ENCODE measurements around the gene TRAPPC13.

- no peak for TF ChIP-seq CTCF (IDR thresholded peaks at IDR 0.05 in 4 of 5, conservative IDR thresholded peaks at IDR 0.05 in 1 of 5)
- TF ChIP-seq POLR2A (IDR thresholded peaks at IDR 0.05), result no peak
Observed at GRCh38 chr5:65672796-65673195, 48.0 kb downstream of the TRAPPC13 start.

All from gastrocnemius medialis (tissue), 4 donors.